HG03064 (cell line): ENCODE results near the gene PPP4R4.
"Not testable (repeated sequence)": the region's sequence is repeated elsewhere in the genome, so short reads cannot be mapped to it uniquely, and the experiment has no call there.

Experiments used
- ATAC-seq: cut with Tn5 transposase; IDR thresholded peaks from one replicate; pipeline ENCODE4 v1.9.1; 2021; ENCODE audit warnings: low read depth; ENCODE audit not compliant: unreplicated experiment

Gene PPP4R4

GRCh38 chr14:94264195-94264594 is 90.1 kb downstream of the PPP4R4 start:
- ATAC-seq: not testable (repeated sequence)

GRCh38 chr14:94267352-94267751 is 93.2 kb downstream of the PPP4R4 start:
- no peak for ATAC-seq

GRCh38 chr14:94268582-94268981 is 94.5 kb downstream of the PPP4R4 start:
- not testable (repeated sequence) for ATAC-seq

GRCh38 chr14:94269156-94269555 is 95.0 kb downstream of the PPP4R4 start:
- ATAC-seq: no peak

- not testable (repeated sequence) for ATAC-seq
Measured at GRCh38 chr14:94276898-94277561, 102.9 kb downstream of the PPP4R4 start.

GRCh38 chr14:94278731-94279130 is 104.6 kb downstream of the PPP4R4 start:
- no peak for ATAC-seq

- no peak for ATAC-seq
Measured at GRCh38 chr14:94282991-94283723, 109.0 kb downstream of the PPP4R4 start.

GRCh38 chr14:94284221-94284620 is 110.1 kb downstream of the PPP4R4 start:
- ATAC-seq: no peak

- ATAC-seq: no peak
Measured at GRCh38 chr14:94285158-94285557, 111.0 kb downstream of the PPP4R4 start.

GRCh38 chr14:94288610-94289465 is 114.7 kb downstream of the PPP4R4 start:
- no peak for ATAC-seq

GRCh38 chr14:94290197-94290596 is 116.1 kb downstream of the PPP4R4 start:
- ATAC-seq: no peak

- ATAC-seq: no peak
Measured at GRCh38 chr14:94291159-94291905, 117.2 kb downstream of the PPP4R4 start.

GRCh38 chr14:94291906-94292525 is 117.9 kb downstream of the PPP4R4 start:
- no peak for ATAC-seq

GRCh38 chr14:94292526-94292871 is 118.4 kb downstream of the PPP4R4 start:
- no peak for ATAC-seq

- ATAC-seq: no peak
Measured at GRCh38 chr14:94292872-94293577, 118.9 kb downstream of the PPP4R4 start, which contains the start of gene SERPINA10. Gene SERPINA10, minus strand, starts transcription at chr14:94293268. Its CDS starts 2,675 bp downstream, at chr14:94290593.

GRCh38 chr14:94293578-94293924 is 119.4 kb downstream of the PPP4R4 start:
- ATAC-seq: no peak

GRCh38 chr14:94295360-94296180 is 121.4 kb downstream of the PPP4R4 start:
- ATAC-seq: no peak

- not testable (repeated sequence) for ATAC-seq
Measured at GRCh38 chr14:94296181-94296545, 122.0 kb downstream of the PPP4R4 start.

- no peak for ATAC-seq
Measured at GRCh38 chr14:94298130-94298529, 124.0 kb downstream of the PPP4R4 start.
